Keratinocyte (primary cell): Measurements from ENCODE around the gene PPP2R5B. TPM values are rescaled to one million over a fixed set of nuclear protein-coding genes. Genes with fewer than 3 reads are reported as not detected.
A peak's percentile ranks its signal among the peaks of the same experiment; 100 is the strongest.

ENCODE experiments used
- DNase-seq: peaks from one replicate; pipeline ENCODE4 v3.0.0-alpha.2; 2011; ENCODE audit warnings: low read depth, missing footprints, low spot score
- FAIRE-seq: peaks from 2 replicates; lab custom pipeline; 2011; peaks lifted over from hg19 to GRCh38; lab: Jason Lieb, UNC
- H2AFZ ChIP-seq: 2 replicates; pipeline ENCODE4 v1.6.0; 2012; ENCODE audit warnings: low read length, control low read depth, inconsistent platforms; ENCODE audit not compliant: control insufficient read depth
- H3K27ac ChIP-seq: 2 replicates; pipeline ENCODE4 v1.5.1; 2011; ENCODE audit warnings: low read length; ENCODE audit not compliant: control insufficient read depth, insufficient read depth
- H3K27me3 ChIP-seq: 3 replicates; pipeline ENCODE4 v1.6.0; 2011; ENCODE audit warnings: low read length; ENCODE audit not compliant: control insufficient read depth, insufficient read depth; ENCODE audit errors: extremely low read depth
- H3K36me3 ChIP-seq, 2 experiments: 2 replicates in 1 of 2; 3 replicates in 1 of 2; pipeline ENCODE4 v1.5.1; 2011; ENCODE audit warnings: low read length in 2 of 2, mild to moderate bottlenecking in 1 of 2; ENCODE audit not compliant: control insufficient read depth in 2 of 2, insufficient read depth in 2 of 2; ENCODE audit errors: extremely low read depth in 1 of 2
- H3K4me1 ChIP-seq: 3 replicates; pipeline ENCODE4 v1.5.1; 2011; ENCODE audit warnings: low read length; ENCODE audit not compliant: control insufficient read depth, insufficient read depth; ENCODE audit errors: extremely low read depth
- H3K4me2 ChIP-seq: 3 replicates; pipeline ENCODE4 v1.6.0; 2011; ENCODE audit warnings: low read depth, low read length; ENCODE audit not compliant: control insufficient read depth, insufficient read depth; ENCODE audit errors: extremely low read depth
- H3K4me3 ChIP-seq, 3 experiments: fragments of 200-600 bp in 1 of 3; sonication (generic) in 1 of 3; 2 replicates in 2 of 3; 3 replicates in 1 of 3; pipeline ENCODE4 v1.5.1; 2011 to 2016; ENCODE audit warnings: low read length in 3 of 3, mild to moderate bottlenecking in 3 of 3, control low read depth in 2 of 3, inconsistent platforms in 1 of 3, low read depth in 1 of 3, mixed read lengths in 1 of 3, mixed run types in 1 of 3, moderate library complexity in 1 of 3; ENCODE audit not compliant: control insufficient read depth in 2 of 3, insufficient read depth in 2 of 3; ENCODE audit errors: extremely low read depth in 1 of 3
- H3K79me2 ChIP-seq: 2 replicates; pipeline ENCODE4 v1.6.0; 2012; ENCODE audit warnings: low read length; ENCODE audit not compliant: control insufficient read depth, insufficient read depth
- H3K9ac ChIP-seq: 3 replicates; pipeline ENCODE4 v1.6.0; 2011; ENCODE audit warnings: low read length; ENCODE audit not compliant: control insufficient read depth, insufficient read depth; ENCODE audit errors: extremely low read depth
- H3K9me1 ChIP-seq: 3 replicates; pipeline ENCODE4 v1.6.0; 2011; ENCODE audit warnings: low read length; ENCODE audit not compliant: control insufficient read depth, insufficient read depth; ENCODE audit errors: extremely low read depth
- H3K9me3 ChIP-seq: 2 replicates; pipeline ENCODE4 v1.5.1; 2012; ENCODE audit warnings: low read depth, low read length; ENCODE audit not compliant: control insufficient read depth
- H4K20me1 ChIP-seq: 3 replicates; pipeline ENCODE4 v1.6.0; 2011; ENCODE audit warnings: low read length; ENCODE audit not compliant: control insufficient read depth, insufficient read depth; ENCODE audit errors: extremely low read depth
- EZH2 ChIP-seq: IDR thresholded peaks from one replicate; pipeline ENCODE4 v1.6.1; 2012; ENCODE audit warnings: inconsistent platforms, mild to moderate bottlenecking, low read length, moderate library complexity
- dilution Hi-C: fragments of 300-500 bp; cut with MboI; formaldehyde crosslinking; loops from one replicate; pipeline ENCODE4 v1.7.0; 2020; ENCODE audit warnings: low sequenced_read_pairs; ENCODE audit not compliant: extremely low pct_ligation_motif_present
- polyA plus RNA-seq, 5 experiments: library from polyadenylated mRNA; depleted of rRNA in 3 of 5; stranded (reverse) in 3 of 5; stranded (forward) in 1 of 5; unstranded in 1 of 5; fragments of >200 nt; gene quantifications; 1 replicate in 1 of 5; 2 replicates in 3 of 5; 3 replicates in 1 of 5; pipeline versions ENCODE4 v1.2.1 to v1.2.3, GENCODE V29; 2011 to 2012; ENCODE audit warnings: missing spikeins in 2 of 5, low read depth in 1 of 5, low replicate concordance in 1 of 5
- TF ChIP-seq, protein P1 (sequence below), 3 experiments: IDR thresholded peaks in 1 of 3; conservative IDR thresholded peaks in 1 of 3; optimal IDR thresholded peaks in 1 of 3; 2 replicates in 2 of 3; 3 replicates in 1 of 3; pipeline versions ENCODE3 to v1.5.1; 2011; ENCODE audit warnings: low read length in 3 of 3, mild to moderate bottlenecking in 3 of 3, moderate library complexity in 2 of 3, control low read depth in 1 of 3, inconsistent platforms in 1 of 3; ENCODE audit not compliant: insufficient read depth in 2 of 3; ENCODE audit errors: extremely low read depth in 1 of 3

The PPP2R5B gene
- polyA plus RNA-seq, 1 donor (not counting 4 experiments of a cell fraction or from before 2014, with no cell fraction given) = 16.4 TPM

DNA sequence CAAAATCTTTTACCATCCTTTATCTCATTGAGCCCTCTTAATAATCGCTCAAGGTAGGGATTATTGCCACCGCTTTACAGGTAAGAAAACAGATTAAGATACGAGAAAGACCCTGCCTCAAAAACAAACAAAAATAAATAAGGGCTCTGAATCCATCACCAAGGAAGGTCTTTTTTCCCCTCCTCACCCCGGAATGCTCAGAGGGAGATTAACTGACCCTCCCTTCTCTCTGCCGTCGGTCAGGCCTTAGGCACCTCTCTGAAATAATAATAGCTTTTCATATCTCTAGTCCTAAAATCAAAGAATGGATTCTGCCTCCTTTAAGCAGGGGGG lies 6.9 kb upstream of the PPP2R5B start:
- H3K9ac ChIP-seq = peak overlapping the region; percentile 95
- peaks cover 0 to 15% of the 10 kb centered on the region in 2 experiments for H3K36me3 ChIP-seq
- H3K4me1 ChIP-seq = peaks cover 13% of the 10 kb centered on the region
- H3K79me2 ChIP-seq = peaks cover 14% of the 10 kb centered on the region
- peak overlapping the region; percentile 100 for H3K4me2 ChIP-seq
- no peaks in the 10 kb centered on the region for H3K9me1 ChIP-seq
- DNase-seq (no peak), FAIRE-seq (no peak)
- dilution Hi-C loops = no loop called here
- H3K27me3 ChIP-seq = no peaks in the 10 kb centered on the region
- H2AFZ ChIP-seq = peak overlapping the region; percentile 76
- H3K4me3 ChIP-seq = peak overlapping the region; percentile 71 to 89 (median 87)
- H3K27ac ChIP-seq = peak overlapping the region; percentile 76
- TF ChIP-seq, protein P1, sequence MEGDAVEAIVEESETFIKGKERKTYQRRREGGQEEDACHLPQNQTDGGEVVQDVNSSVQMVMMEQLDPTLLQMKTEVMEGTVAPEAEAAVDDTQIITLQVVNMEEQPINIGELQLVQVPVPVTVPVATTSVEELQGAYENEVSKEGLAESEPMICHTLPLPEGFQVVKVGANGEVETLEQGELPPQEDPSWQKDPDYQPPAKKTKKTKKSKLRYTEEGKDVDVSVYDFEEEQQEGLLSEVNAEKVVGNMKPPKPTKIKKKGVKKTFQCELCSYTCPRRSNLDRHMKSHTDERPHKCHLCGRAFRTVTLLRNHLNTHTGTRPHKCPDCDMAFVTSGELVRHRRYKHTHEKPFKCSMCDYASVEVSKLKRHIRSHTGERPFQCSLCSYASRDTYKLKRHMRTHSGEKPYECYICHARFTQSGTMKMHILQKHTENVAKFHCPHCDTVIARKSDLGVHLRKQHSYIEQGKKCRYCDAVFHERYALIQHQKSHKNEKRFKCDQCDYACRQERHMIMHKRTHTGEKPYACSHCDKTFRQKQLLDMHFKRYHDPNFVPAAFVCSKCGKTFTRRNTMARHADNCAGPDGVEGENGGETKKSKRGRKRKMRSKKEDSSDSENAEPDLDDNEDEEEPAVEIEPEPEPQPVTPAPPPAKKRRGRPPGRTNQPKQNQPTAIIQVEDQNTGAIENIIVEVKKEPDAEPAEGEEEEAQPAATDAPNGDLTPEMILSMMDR (optimal IDR thresholded peaks at IDR 0.05 in 1 of 3, IDR thresholded peaks at IDR 0.05 in 1 of 3, conservative IDR thresholded peaks at IDR 0.05 in 1 of 3; ENCODE audit: extremely low read depth in 1 of 3, insufficient read depth in 2 of 3, low read length in 3 of 3) = no peak
- TF ChIP-seq EZH2 = no peak
- H4K20me1 ChIP-seq = no peaks in the 10 kb centered on the region
- H3K9me3 ChIP-seq = no peaks in the 10 kb centered on the region

DNA sequence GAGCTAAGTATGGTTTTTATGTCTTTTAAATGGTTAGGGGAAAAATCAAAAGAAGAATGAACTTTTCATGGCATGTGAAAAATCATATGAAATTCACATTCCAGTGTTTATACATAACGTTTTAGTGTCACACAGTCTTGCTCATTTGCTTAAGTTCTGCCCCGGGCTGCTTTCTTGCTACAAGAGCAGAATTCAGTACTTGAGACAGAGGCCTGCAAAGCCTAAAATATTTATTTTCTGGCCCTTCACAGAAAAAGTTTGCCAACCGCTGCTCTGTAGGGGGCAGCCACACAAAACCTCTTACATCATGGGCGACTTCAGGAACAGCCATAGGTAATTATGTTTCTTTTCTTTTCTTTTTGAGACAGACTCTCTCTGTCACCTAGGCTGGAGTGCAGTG lies 6.5 kb upstream of the PPP2R5B start:
- Histone ChIP-seq H3K36me3 (peaks cover 0 to 11% of the 10 kb centered on the region in 2 experiments), H3K9me1 (no peaks in the 10 kb centered on the region), H3K4me1 (peaks cover 13% of the 10 kb centered on the region), H3K27me3 (no peaks in the 10 kb centered on the region), H3K79me2 (peaks cover 14% of the 10 kb centered on the region), H3K27ac (peak overlapping the region; percentile 76), H3K9ac (peak overlapping the region; percentile 95), H3K9me3 (no peaks in the 10 kb centered on the region), H4K20me1 (no peaks in the 10 kb centered on the region), H3K4me3 (peak overlapping the region; percentile 71 to 89 (median 87)), H2AFZ (peak overlapping the region; percentile 76), H3K4me2 (peak overlapping the region; percentile 100)
- DNase-seq (no peak), FAIRE-seq (no peak)
- no peak for TF ChIP-seq EZH2
- TF ChIP-seq, protein P1 (optimal IDR thresholded peaks at IDR 0.05 in 1 of 3, IDR thresholded peaks at IDR 0.05 in 1 of 3, conservative IDR thresholded peaks at IDR 0.05 in 1 of 3; ENCODE audit: extremely low read depth in 1 of 3, insufficient read depth in 2 of 3, low read length in 3 of 3) = peak in 1 of 3 experiments; percentile 22
- dilution Hi-C loops = no loop called here
